Osteocyte (in vitro differentiated cells): ENCODE results near the gene PRR27. TPM values are rescaled to one million over a fixed set of nuclear protein-coding genes. Genes with fewer than 3 reads are reported as not detected.

Experiments
- DNase-seq: peaks from one replicate; pipeline ENCODE4 v3.0.0; 2021; ENCODE audit warnings: mixed read lengths; ENCODE audit not compliant: unreplicated experiment; ENCODE audit errors: extremely low spot score
- H3K27ac Mint-ChIP-seq: one replicate; pipeline ENCODE4 v1.8.0; 2021; ENCODE audit warnings: mild to moderate bottlenecking, mixed read lengths; ENCODE audit not compliant: unreplicated experiment
- H3K27me3 Mint-ChIP-seq: one replicate; pipeline ENCODE4 v1.8.0; 2021; ENCODE audit warnings: mixed read lengths; ENCODE audit not compliant: unreplicated experiment
- H3K36me3 Mint-ChIP-seq: one replicate; pipeline ENCODE4 v1.8.0; 2021; ENCODE audit warnings: mixed read lengths; ENCODE audit not compliant: unreplicated experiment
- H3K4me1 Mint-ChIP-seq: one replicate; pipeline ENCODE4 v1.8.0; 2021; ENCODE audit warnings: mixed read lengths; ENCODE audit not compliant: unreplicated experiment
- H3K4me3 Mint-ChIP-seq: one replicate; pipeline ENCODE4 v1.8.0; 2021; ENCODE audit warnings: mild to moderate bottlenecking, moderate library complexity, mixed read lengths; ENCODE audit not compliant: unreplicated experiment
- H3K9me3 Mint-ChIP-seq: one replicate; pipeline ENCODE4 v1.8.0; 2021; ENCODE audit warnings: mixed read lengths; ENCODE audit not compliant: unreplicated experiment
- CTCF ChIP-seq: fragments of 200-600 bp; sonication (generic); IDR thresholded peaks from 2 replicates; pipeline ENCODE4 v1.5.0; 2021; ENCODE audit warnings: antibody characterized with exemption, mild to moderate bottlenecking, moderate library complexity
- long read RNA-seq: library from polyadenylated mRNA; unstranded; transcript quantifications from one replicate; pipeline ENCODE4 v2.0.0, GENCODE V29; 2021
- total RNA-seq: library from RNA; stranded (reverse); gene quantifications from 2 replicates; pipeline ENCODE4 v1.2.1, GENCODE V29; 2021

PRR27 gene
- not detected in 2 replicates for total RNA-seq
- long read RNA-seq = 0 reads

GRCh38 chr4:70153937-70154336 lies at the start of gene PRR27:
Gene PRR27 (plus strand): TSS chr4:70154237. CDS start chr4:70154376, 139 bp downstream.
- Mint-ChIP-seq H3K36me3 (no peaks in the 10 kb centered on the region), H3K27me3 (peaks cover 2% of the 10 kb centered on the region), H3K4me1 (no peaks in the 10 kb centered on the region), H3K9me3 (no peaks in the 10 kb centered on the region), H3K27ac (no peak within 1 kb of the TSS), H3K4me3 (no peak within 1 kb of the TSS)
- TF ChIP-seq CTCF = no peak
- DNase-seq = no peak

- no peak for DNase-seq
- no peaks in the 10 kb centered on the region for H3K9me3 Mint-ChIP-seq
- H3K4me3 Mint-ChIP-seq = no peak overlapping the region
- TF ChIP-seq CTCF = no peak
- no peaks in the 10 kb centered on the region for H3K4me1 Mint-ChIP-seq
- no peak overlapping the region for H3K27ac Mint-ChIP-seq
- peaks cover 7% of the 10 kb centered on the region for H3K27me3 Mint-ChIP-seq
- no peaks in the 10 kb centered on the region for H3K36me3 Mint-ChIP-seq
Observed at GRCh38 chr4:70110917-70111316, 43.1 kb upstream of the PRR27 start.

- H3K27ac Mint-ChIP-seq = no peak overlapping the region
Observed at GRCh38 chr4:70113656-70114055, 40.4 kb upstream of the PRR27 start.

GRCh38 chr4:70114096-70114495 lies 39.9 kb upstream of the PRR27 start:
- TF ChIP-seq CTCF = no peak
- Mint-ChIP-seq H3K4me3 (no peak overlapping the region), H3K27me3 (peaks cover 4% of the 10 kb centered on the region), H3K36me3 (no peaks in the 10 kb centered on the region), H3K9me3 (no peaks in the 10 kb centered on the region), H3K4me1 (no peaks in the 10 kb centered on the region), H3K27ac (no peak overlapping the region)
- DNase-seq = no peak

More at GRCh38 chr4:70113656-70114055, 40.4 kb upstream of the PRR27 start:
- TF ChIP-seq CTCF = no peak
- no peak for DNase-seq
- Mint-ChIP-seq H3K36me3 (no peaks in the 10 kb centered on the region), H3K4me3 (no peak overlapping the region), H3K9me3 (no peaks in the 10 kb centered on the region), H3K4me1 (no peaks in the 10 kb centered on the region), H3K27me3 (peaks cover 7% of the 10 kb centered on the region)

GRCh38 chr4:70120323-70120722 lies 33.7 kb upstream of the PRR27 start:
- H3K27me3 Mint-ChIP-seq = no peaks in the 10 kb centered on the region
- no peak overlapping the region for H3K4me3 Mint-ChIP-seq
- DNase-seq = no peak
- H3K27ac Mint-ChIP-seq = no peak overlapping the region
- no peaks in the 10 kb centered on the region for H3K4me1 Mint-ChIP-seq
- H3K36me3 Mint-ChIP-seq = no peaks in the 10 kb centered on the region
- peaks cover 3% of the 10 kb centered on the region for H3K9me3 Mint-ChIP-seq
- TF ChIP-seq CTCF = no peak
